Mononuclear cell (primary cell): Measurements from ENCODE around the gene NUMA1. TPM values are rescaled to one million over a fixed set of nuclear protein-coding genes. Genes with fewer than 3 reads are reported as not detected.

Experiments used
- H3K27me3 ChIP-seq: 2 replicates; pipeline ENCODE4 v1.6.0; 2011; ENCODE audit warnings: low read length, control low read depth; ENCODE audit not compliant: insufficient read depth
- H3K4me1 ChIP-seq: 2 replicates; pipeline ENCODE4 v1.5.1; 2011; ENCODE audit warnings: mild to moderate bottlenecking, low read length, control low read depth; ENCODE audit not compliant: insufficient read depth
- H3K4me3 ChIP-seq: 2 replicates; pipeline ENCODE4 v1.5.1; 2011; ENCODE audit warnings: mild to moderate bottlenecking, low read length, moderate library complexity
- H3K9me3 ChIP-seq: 2 replicates; pipeline ENCODE4 v1.5.1; 2011; ENCODE audit warnings: low read depth, mild to moderate bottlenecking, control low read depth, low read length
- total RNA-seq: library from RNA; depleted of rRNA; stranded (reverse); fragments of >200 nt; gene quantifications from one replicate; pipeline ENCODE4 v1.2.3, GENCODE V29; 2012

Gene NUMA1
- total RNA-seq, 1 donor, result 125 TPM

DNA sequence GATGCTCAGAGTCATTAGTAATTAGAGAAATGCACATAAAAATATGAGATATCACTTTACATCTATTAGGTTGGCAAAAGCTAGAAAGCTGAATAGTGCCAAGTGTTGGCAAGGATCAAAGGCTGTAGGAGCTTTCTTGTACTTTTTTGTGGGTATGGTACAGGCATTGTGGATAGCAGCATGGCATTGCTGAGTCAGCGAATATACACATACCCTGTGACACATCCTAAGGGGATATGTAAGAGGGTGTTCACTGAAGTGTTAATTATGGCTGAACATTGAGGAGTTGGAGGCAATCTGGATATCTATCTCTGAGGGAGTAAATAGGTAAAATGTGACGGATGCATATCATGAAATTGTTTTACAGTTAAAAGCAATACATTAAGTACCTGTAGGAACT is 108.7 kb downstream of the NUMA1 start:
- no peaks in the 10 kb centered on the region for H3K4me1 ChIP-seq
- H3K9me3 ChIP-seq, result no peaks in the 10 kb centered on the region
- no peak overlapping the region for H3K4me3 ChIP-seq
- no peaks in the 10 kb centered on the region for H3K27me3 ChIP-seq

DNA sequence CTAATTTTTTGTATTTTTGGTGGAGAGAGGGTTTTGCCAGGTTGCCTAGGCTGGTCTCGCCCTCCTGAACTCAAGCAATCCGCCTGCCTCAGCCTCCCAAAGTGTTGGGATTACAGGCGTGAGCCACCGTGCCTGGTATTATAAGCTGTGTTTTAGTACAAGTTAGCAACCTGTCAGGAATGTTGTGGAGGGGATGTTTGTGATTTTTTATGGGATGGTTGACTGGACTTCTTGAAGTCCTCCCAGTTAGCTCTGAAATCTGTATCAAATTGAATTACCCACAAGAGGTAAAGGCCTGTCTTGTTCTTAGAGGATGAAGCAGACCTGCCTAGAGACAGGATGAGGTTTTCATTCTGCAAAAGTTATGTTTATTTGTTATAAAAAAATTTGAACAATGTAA is 115.7 kb downstream of the NUMA1 start:
- Histone ChIP-seq H3K4me1 (peaks cover 12% of the 10 kb centered on the region), H3K9me3 (no peaks in the 10 kb centered on the region), H3K27me3 (no peaks in the 10 kb centered on the region), H3K4me3 (no peak overlapping the region)

- H3K9me3 ChIP-seq, result no peaks in the 10 kb centered on the region
These were observed 116.9 kb downstream of the NUMA1 start for GRCh38 chr11:71963468-71963867.

GRCh38 chr11:71962428-71963038 is 117.8 kb downstream of the NUMA1 start:
- no peaks in the 10 kb centered on the region for H3K9me3 ChIP-seq
- H3K4me1 ChIP-seq, result peaks cover 12% of the 10 kb centered on the region
- no peak overlapping the region for H3K4me3 ChIP-seq
- no peaks in the 10 kb centered on the region for H3K27me3 ChIP-seq

More at GRCh38 chr11:71963468-71963867, 116.9 kb downstream of the NUMA1 start:
- Histone ChIP-seq H3K4me3 (no peak overlapping the region), H3K27me3 (no peaks in the 10 kb centered on the region), H3K4me1 (peaks cover 12% of the 10 kb centered on the region)

DNA sequence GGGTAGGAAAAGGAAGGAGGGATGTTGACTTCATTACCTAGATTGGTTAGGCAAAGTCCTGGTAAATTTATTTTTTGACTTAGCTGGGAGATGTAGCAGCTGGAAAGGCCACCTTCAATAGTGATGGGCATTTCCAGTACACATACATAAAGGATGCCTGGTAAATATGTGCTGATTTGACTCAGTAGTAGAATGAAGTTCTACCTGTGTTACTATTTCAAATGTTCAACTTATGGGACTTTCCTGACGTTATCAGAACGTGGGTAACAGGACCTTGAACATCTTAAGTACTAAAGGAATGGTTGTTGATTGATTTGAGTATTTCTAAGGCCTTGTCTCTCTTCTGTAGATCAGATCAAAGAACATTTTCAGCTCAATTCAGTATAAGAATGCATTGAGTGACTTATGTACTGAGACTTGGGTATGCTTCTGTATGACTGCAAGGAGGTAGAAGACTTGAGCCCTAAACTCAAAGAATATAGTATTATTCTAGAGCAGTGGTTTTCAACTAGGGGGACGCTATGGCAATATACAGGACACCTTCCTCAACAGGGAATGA is 124.4 kb downstream of the NUMA1 start:
- Histone ChIP-seq H3K9me3 (no peaks in the 10 kb centered on the region), H3K27me3 (no peaks in the 10 kb centered on the region), H3K4me1 (no peaks in the 10 kb centered on the region), H3K4me3 (no peak overlapping the region)

Other genes with a start within 250 kb of the NUMA1 start
- gene DEFB108B, start 247.3 kb downstream of the NUMA1 start, total RNA-seq, result not detected
- gene DEFB131B, start 202.1 kb downstream of the NUMA1 start, total RNA-seq, result not detected
- 10.3 TPM for gene XNDC1N, start 151.9 kb downstream of the NUMA1 start, total RNA-seq
- 3.0 TPM for gene RNF121, start 151.5 kb downstream of the NUMA1 start, total RNA-seq
- gene IL18BP, start 81.6 kb downstream of the NUMA1 start, total RNA-seq, result 9.6 TPM
- 0.63 TPM for gene LRRC51, start 308 bp upstream of the NUMA1 start, total RNA-seq
- 88.5 TPM for gene LAMTOR1, start 22.8 kb upstream of the NUMA1 start, total RNA-seq
- gene TOMT, start 25.4 kb upstream of the NUMA1 start, total RNA-seq, result not detected
- 30.2 TPM for gene ANAPC15, start 32.2 kb upstream of the NUMA1 start, total RNA-seq
- 1.3 TPM for gene FOLR3, start 55.2 kb upstream of the NUMA1 start, total RNA-seq
- not detected for gene FOLR1, start 111.6 kb upstream of the NUMA1 start, total RNA-seq
- 3.3 TPM for gene FOLR2, start 136.3 kb upstream of the NUMA1 start, total RNA-seq
- gene INPPL1, start 144.2 kb upstream of the NUMA1 start, total RNA-seq, result 49.2 TPM
- not detected for gene PHOX2A, start 163.6 kb upstream of the NUMA1 start, total RNA-seq